LNCaP clone FGC (cell line): ENCODE data around the gene CYP27A1.

Experiments
- DNase-seq: peaks from one replicate; pipeline ENCODE4 v3.0.0-alpha.2; 2011; ENCODE audit warnings: low read depth
- H3K4me3 ChIP-seq: 2 replicates; pipeline ENCODE4 v1.5.1; 2011; ENCODE audit warnings: mild to moderate bottlenecking, low read depth, low read length, control low read depth
- CTCF ChIP-seq: IDR thresholded peaks from 2 replicates; pipeline ENCODE4 v1.5.1; 2012; ENCODE audit warnings: mild to moderate bottlenecking; ENCODE audit not compliant: control insufficient read depth, insufficient read depth; ENCODE audit errors: extremely low read depth

CYP27A1 gene

GRCh38 chr2:218857371-218858137 is 75.6 kb downstream of the CYP27A1 start:
- no peak for TF ChIP-seq CTCF
- no peak for DNase-seq
- no peak overlapping the region for H3K4me3 ChIP-seq

GRCh38 chr2:218858138-218858445 is 76.1 kb downstream of the CYP27A1 start:
- H3K4me3 ChIP-seq, result no peak overlapping the region
- no peak for TF ChIP-seq CTCF
- no peak for DNase-seq

- no peak overlapping the region for H3K4me3 ChIP-seq
- TF ChIP-seq CTCF, result no peak
- no peak for DNase-seq
Measured at GRCh38 chr2:218858671-218859555, 77.0 kb downstream of the CYP27A1 start.

GRCh38 chr2:218859556-218859987 is 77.6 kb downstream of the CYP27A1 start, which contains the start of gene WNT6:
Gene WNT6, plus strand, starts transcription at chr2:218859805. Its CDS starts 233 bp downstream, at chr2:218860038.
- H3K4me3 ChIP-seq, result no peak within 1 kb of the TSS
- TF ChIP-seq CTCF, result no peak
- no peak for DNase-seq

- DNase-seq, result no peak
- no peak overlapping the region for H3K4me3 ChIP-seq
- no peak for TF ChIP-seq CTCF
Measured at GRCh38 chr2:218859988-218860831, 78.3 kb downstream of the CYP27A1 start.

- no peak for TF ChIP-seq CTCF
- no peak for DNase-seq
- H3K4me3 ChIP-seq, result no peak overlapping the region
Measured at GRCh38 chr2:218860950-218861381, 79.0 kb downstream of the CYP27A1 start.
